Gastroesophageal sphincter (tissue), 4 donors: Measurements from ENCODE around the gene COX7A2. TPM values are rescaled to one million over a fixed set of nuclear protein-coding genes. Genes with fewer than 3 reads are reported as not detected.
A peak's percentile ranks its signal among the peaks of the same experiment; 100 is the strongest.

Experiments used
- ATAC-seq: fragments of 150-250 bp; one replicate; pipeline ENCODE4 v1.9.1; 2016; ENCODE audit warnings: mild to moderate bottlenecking, moderate library complexity
- H3K27ac ChIP-seq, 4 donors: fragments of 200-600 bp; sonication (generic) in 3 of 4; 1 replicate in 3 of 4; 2 replicates in 1 of 4; pipeline ENCODE4 v1.5.1; 2016 to 2019
- H3K27me3 ChIP-seq: fragments of 200-600 bp; sonication (generic); one replicate; pipeline ENCODE4 v1.5.1; 2019
- H3K36me3 ChIP-seq, 2 donors: fragments of 200-600 bp; sonication (generic); one replicate each; pipeline ENCODE4 v1.5.1; 2019; ENCODE audit warnings: control low read depth in 1 of 2
- H3K4me1 ChIP-seq, 3 donors: fragments of 200-600 bp; sonication (generic); 1 replicate in 2 of 3; 2 replicates in 1 of 3; pipeline ENCODE4 v1.5.1; 2016 to 2019; ENCODE audit warnings: control low read depth in 2 of 3
- H3K4me3 ChIP-seq, 2 donors: fragments of 200-600 bp; sonication (generic); one replicate each; pipeline ENCODE4 v1.5.1; 2019; ENCODE audit warnings: mild to moderate bottlenecking in 1 of 2, moderate library complexity in 1 of 2
- H3K9me3 ChIP-seq, 3 donors: fragments of 200-600 bp; sonication (generic); one replicate each; pipeline ENCODE4 v1.5.1; 2017 to 2019; ENCODE audit warnings: control low read depth in 2 of 3
- EP300 ChIP-seq: sonication (generic); formaldehyde crosslinking; IDR thresholded peaks from one replicate; pipeline ENCODE4 v1.6.1; 2017; ENCODE audit warnings: antibody characterized with exemption, mild to moderate bottlenecking
- POLR2A ChIP-seq, 2 donors: fragments of 450-650 bp; IDR thresholded peaks; one replicate each; pipeline ENCODE4 v1.6.1; 2017; ENCODE audit warnings: antibody characterized with exemption in 2 of 2, mild to moderate bottlenecking in 2 of 2, moderate library complexity in 1 of 2
- POLR2AphosphoS5 ChIP-seq: sonication (generic); formaldehyde crosslinking; IDR thresholded peaks from one replicate; pipeline ENCODE4 v1.6.1; 2017; ENCODE audit warnings: antibody characterized with exemption
- WGBS, 2 donors: methylation state at CpG; one replicate each; pipeline ENCODE4 v1.1.5; 2018; ENCODE audit warnings: low coverage in 1 of 2; 5-methylcytosine and 5-hydroxymethylcytosine counted together
- total RNA-seq, 4 donors: library from RNA; depleted of rRNA; stranded (reverse); fragments of >200 nt; gene quantifications; one replicate each; pipeline ENCODE4 v1.1.0, GENCODE V29; 2016
- TF ChIP-seq, protein P1 (sequence below), 4 experiments: fragments of 200-600 bp in 2 of 4; fragments of 450-650 bp in 2 of 4; sonication (generic) in 1 of 4; IDR thresholded peaks; one replicate each; pipeline ENCODE4 v1.5.1; 2017 to 2019; ENCODE audit warnings: antibody characterized with exemption in 4 of 4, mild to moderate bottlenecking in 2 of 4, moderate library complexity in 2 of 4

Gene COX7A2
- total RNA-seq, 4 donors from 2014 or later: 148 to 764 (median 376) TPM

- H3K4me1 ChIP-seq: peaks cover 9 to 60% (median 12%) of the 10 kb centered on the region in 3 donors
- H3K9me3 ChIP-seq: no peaks in the 10 kb centered on the region
- peak within 1 kb of the TSS; percentile 76 to 87 for H3K4me3 ChIP-seq
- 0% methylated on average over 22 to 31 of the region's 55 CpGs for WGBS, 2 donors
- H3K27me3 ChIP-seq: no peaks in the 10 kb centered on the region
- peak within 1 kb of the TSS; percentile 67 to 96 (median 94) for H3K27ac ChIP-seq
- TF ChIP-seq, protein P1, sequence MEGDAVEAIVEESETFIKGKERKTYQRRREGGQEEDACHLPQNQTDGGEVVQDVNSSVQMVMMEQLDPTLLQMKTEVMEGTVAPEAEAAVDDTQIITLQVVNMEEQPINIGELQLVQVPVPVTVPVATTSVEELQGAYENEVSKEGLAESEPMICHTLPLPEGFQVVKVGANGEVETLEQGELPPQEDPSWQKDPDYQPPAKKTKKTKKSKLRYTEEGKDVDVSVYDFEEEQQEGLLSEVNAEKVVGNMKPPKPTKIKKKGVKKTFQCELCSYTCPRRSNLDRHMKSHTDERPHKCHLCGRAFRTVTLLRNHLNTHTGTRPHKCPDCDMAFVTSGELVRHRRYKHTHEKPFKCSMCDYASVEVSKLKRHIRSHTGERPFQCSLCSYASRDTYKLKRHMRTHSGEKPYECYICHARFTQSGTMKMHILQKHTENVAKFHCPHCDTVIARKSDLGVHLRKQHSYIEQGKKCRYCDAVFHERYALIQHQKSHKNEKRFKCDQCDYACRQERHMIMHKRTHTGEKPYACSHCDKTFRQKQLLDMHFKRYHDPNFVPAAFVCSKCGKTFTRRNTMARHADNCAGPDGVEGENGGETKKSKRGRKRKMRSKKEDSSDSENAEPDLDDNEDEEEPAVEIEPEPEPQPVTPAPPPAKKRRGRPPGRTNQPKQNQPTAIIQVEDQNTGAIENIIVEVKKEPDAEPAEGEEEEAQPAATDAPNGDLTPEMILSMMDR (IDR thresholded peaks at IDR 0.05): peak in 2 of 4 experiments; percentile 16 to 21
- TF ChIP-seq EP300 (no peak), POLR2A (IDR thresholded peaks at IDR 0.05) (peak; percentile 73 to 76), POLR2AphosphoS5 (peak; percentile 95)
- H3K36me3 ChIP-seq: no peaks in the 10 kb centered on the region
- peak; percentile 100 for ATAC-seq
Observed at GRCh38 chr6:75284632-75285282, 41.2 kb upstream of the COX7A2 start, which contains the start of gene TMEM30A. TSS of gene TMEM30A (minus strand) at chr6:75284792. CDS start at chr6:75284638, 154 bp downstream.

- 2 to 5% methylated on average over 4 to 21 of the region's 36 CpGs for WGBS, 2 donors
- H3K36me3 ChIP-seq: no peaks in the 10 kb centered on the region
- peak; percentile 20 for ATAC-seq
- H3K9me3 ChIP-seq: no peaks in the 10 kb centered on the region
- TF ChIP-seq, protein P1 (IDR thresholded peaks at IDR 0.05): no peak
- TF ChIP-seq EP300: no peak
- TF ChIP-seq POLR2A (IDR thresholded peaks at IDR 0.05): no peak
- TF ChIP-seq POLR2AphosphoS5: no peak
- no peaks in the 10 kb centered on the region for H3K27me3 ChIP-seq
- peak overlapping the region; percentile 76 to 87 for H3K4me3 ChIP-seq
- peaks cover 9 to 64% (median 16%) of the 10 kb centered on the region in 3 donors for H3K4me1 ChIP-seq
- H3K27ac ChIP-seq: peak overlapping the region; percentile 67 to 96 (median 94)
Observed at GRCh38 chr6:75283907-75284631, 40.5 kb upstream of the COX7A2 start.

DNA sequence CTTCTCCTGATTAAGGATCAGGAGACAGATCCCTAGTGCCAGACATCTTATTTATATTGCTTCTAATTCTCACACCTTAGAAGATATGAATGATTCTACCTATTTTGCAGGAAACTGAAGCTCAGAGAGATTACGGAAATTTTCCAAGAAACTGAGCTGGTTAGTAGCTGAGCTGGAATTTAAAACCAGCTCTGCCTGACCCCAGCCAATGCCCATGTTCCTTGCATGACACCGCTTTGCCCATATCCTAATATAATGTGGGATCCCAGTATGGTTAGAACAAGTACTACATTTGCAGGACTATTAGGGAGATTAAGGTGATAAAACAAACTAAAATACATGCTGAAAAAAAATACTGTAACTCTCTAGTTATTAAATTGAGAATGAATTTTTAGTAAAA is 39.1 kb upstream of the COX7A2 start:
- Histone ChIP-seq H3K27ac (no peak overlapping the region), H3K36me3 (no peaks in the 10 kb centered on the region), H3K4me1 (peaks cover 9 to 78% (median 19%) of the 10 kb centered on the region in 3 donors), H3K4me3 (peak overlapping the region; percentile 76 to 87), H3K27me3 (no peaks in the 10 kb centered on the region), H3K9me3 (no peaks in the 10 kb centered on the region)
- no peak for TF ChIP-seq POLR2A (IDR thresholded peaks at IDR 0.05)
- TF ChIP-seq EP300: no peak
- no peak for TF ChIP-seq POLR2AphosphoS5
- WGBS, 2 donors: 31 to 50% methylated on average over 2 of the region's 2 CpGs
- ATAC-seq: no peak

GRCh38 chr6:75281653-75282052 is 38.1 kb upstream of the COX7A2 start:
- H3K36me3 ChIP-seq: no peaks in the 10 kb centered on the region
- H3K27me3 ChIP-seq: no peaks in the 10 kb centered on the region
- H3K4me1 ChIP-seq: peaks cover 9 to 81% (median 19%) of the 10 kb centered on the region in 3 donors
- no peak overlapping the region for H3K27ac ChIP-seq
- H3K4me3 ChIP-seq: peak overlapping the region in 1 of 2 donors; percentile 87
- H3K9me3 ChIP-seq: no peaks in the 10 kb centered on the region
- TF ChIP-seq POLR2A (IDR thresholded peaks at IDR 0.05): no peak
- TF ChIP-seq, protein P1 (IDR thresholded peaks at IDR 0.05): no peak
- TF ChIP-seq POLR2AphosphoS5: no peak
- no peak for TF ChIP-seq EP300
- ATAC-seq: no peak

DNA sequence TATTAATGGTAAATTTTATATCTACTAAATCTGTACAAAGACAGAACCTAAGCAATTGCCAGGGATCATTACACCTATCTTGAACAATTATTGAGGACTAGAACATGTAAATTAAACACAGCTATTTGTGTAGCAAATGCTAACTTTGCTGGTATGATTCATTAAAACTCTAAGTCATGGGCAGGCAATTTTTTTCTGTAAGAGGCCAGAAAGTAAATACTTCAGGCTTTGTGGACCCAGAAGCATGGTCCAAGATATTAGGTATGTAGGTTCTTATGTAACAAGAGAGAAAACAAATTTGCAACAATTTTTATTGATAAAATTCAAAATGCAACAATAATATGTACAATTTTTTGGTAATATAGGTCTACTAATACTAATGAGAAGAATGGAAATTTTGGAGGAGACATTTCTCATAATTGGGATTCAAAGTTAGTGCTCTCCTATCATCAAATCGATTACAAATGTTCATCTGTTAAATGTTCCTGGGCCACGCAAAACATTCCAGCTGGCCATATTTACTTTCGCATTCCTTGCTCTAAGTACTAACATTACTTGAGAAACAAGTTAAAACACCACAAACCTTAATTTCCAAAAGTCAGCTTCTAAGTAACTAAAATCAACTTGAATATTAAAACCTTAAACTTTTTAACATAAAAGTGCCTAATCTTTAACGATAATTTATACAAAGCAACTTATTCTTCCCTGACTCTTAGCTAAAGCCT is 36.7 kb upstream of the COX7A2 start:
- 62% methylated on average over 4 of the region's 4 CpGs for WGBS, 2 donors
- no peaks in the 10 kb centered on the region for H3K9me3 ChIP-seq
- no peak overlapping the region for H3K4me3 ChIP-seq
- TF ChIP-seq POLR2AphosphoS5 (no peak), POLR2A (IDR thresholded peaks at IDR 0.05) (no peak), EP300 (no peak)
- TF ChIP-seq, protein P1 (IDR thresholded peaks at IDR 0.05): no peak
- H3K27ac ChIP-seq: no peak overlapping the region
- no peaks in the 10 kb centered on the region for H3K36me3 ChIP-seq
- H3K27me3 ChIP-seq: no peaks in the 10 kb centered on the region
- ATAC-seq: no peak
- peaks cover 9 to 81% (median 19%) of the 10 kb centered on the region in 3 donors for H3K4me1 ChIP-seq
